AG04449 (cell line): Measurements from ENCODE around the gene DARS1.
A peak's percentile ranks its signal among the peaks of the same experiment; 100 is the strongest.

Source experiments
- CTCF ChIA-PET: fragments of 350-600 bp; formaldehyde crosslinking; extraction: SDS; loops from one replicate; lab custom pipeline; 2021; ENCODE audit warnings: antibody characterized with exemption; lab: Yijun Ruan, JAX
- POLR2A ChIA-PET: fragments of 400-600, 350-600 bp; formaldehyde crosslinking; extraction: SDS; loops from one replicate; lab custom pipeline; 2020; ENCODE audit warnings: antibody characterized with exemption, inconsistent platforms; lab: Yijun Ruan, JAX
- DNase-seq: peaks from one replicate; pipeline ENCODE4 v3.0.0-alpha.2; 2010; ENCODE audit warnings: low read depth, low spot score
- H3K4me3 ChIP-seq: 2 replicates; pipeline ENCODE4 v1.5.1; 2011; ENCODE audit warnings: low read depth, mild to moderate bottlenecking, control low read depth, low read length
- TF ChIP-seq, protein P1 (sequence below): IDR thresholded peaks from one replicate; pipeline ENCODE4 v1.5.1; 2011; ENCODE audit warnings: mild to moderate bottlenecking, moderate library complexity, low read length, control low read depth, inconsistent platforms; ENCODE audit not compliant: insufficient read depth; ENCODE audit errors: missing control alignments

DARS1 gene

DNA sequence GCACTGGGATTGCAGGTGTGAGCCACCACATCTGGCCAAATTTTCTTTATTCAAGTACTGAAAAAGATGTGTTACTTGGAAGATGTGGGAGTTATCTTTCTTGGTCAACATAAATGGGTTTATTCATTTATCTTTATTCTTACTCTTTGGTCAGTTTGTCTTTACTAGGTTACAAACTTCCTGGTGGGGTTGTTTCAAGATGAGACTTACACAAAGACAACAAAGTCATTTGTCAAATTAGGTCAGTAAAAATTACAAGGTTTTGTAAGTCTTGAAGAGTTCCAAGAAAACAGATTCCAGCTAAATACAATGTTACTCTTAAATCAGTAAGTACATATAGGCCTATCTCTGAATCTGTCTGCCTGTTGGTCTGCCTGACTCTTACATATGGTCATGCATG lies 48.9 kb downstream of the DARS1 start:
- TF ChIP-seq, protein P1, sequence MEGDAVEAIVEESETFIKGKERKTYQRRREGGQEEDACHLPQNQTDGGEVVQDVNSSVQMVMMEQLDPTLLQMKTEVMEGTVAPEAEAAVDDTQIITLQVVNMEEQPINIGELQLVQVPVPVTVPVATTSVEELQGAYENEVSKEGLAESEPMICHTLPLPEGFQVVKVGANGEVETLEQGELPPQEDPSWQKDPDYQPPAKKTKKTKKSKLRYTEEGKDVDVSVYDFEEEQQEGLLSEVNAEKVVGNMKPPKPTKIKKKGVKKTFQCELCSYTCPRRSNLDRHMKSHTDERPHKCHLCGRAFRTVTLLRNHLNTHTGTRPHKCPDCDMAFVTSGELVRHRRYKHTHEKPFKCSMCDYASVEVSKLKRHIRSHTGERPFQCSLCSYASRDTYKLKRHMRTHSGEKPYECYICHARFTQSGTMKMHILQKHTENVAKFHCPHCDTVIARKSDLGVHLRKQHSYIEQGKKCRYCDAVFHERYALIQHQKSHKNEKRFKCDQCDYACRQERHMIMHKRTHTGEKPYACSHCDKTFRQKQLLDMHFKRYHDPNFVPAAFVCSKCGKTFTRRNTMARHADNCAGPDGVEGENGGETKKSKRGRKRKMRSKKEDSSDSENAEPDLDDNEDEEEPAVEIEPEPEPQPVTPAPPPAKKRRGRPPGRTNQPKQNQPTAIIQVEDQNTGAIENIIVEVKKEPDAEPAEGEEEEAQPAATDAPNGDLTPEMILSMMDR: no peak
- H3K4me3 ChIP-seq: no peak overlapping the region
- ChIA-PET POLR2A (no interaction called here), CTCF (interaction anchor here (2.0 kb wide), 1 partner anchor 22 kb away, joined by 10 read pairs; no protein-coding TSS in a partner anchor)
- DNase-seq: no peak

GRCh38 chr2:135935914-135936313 lies 49.5 kb downstream of the DARS1 start:
- ChIA-PET CTCF (interaction anchor here (2.0 kb wide), 1 partner anchor 22 kb away, joined by 10 read pairs; no protein-coding TSS in a partner anchor), POLR2A (no interaction called here)
- TF ChIP-seq, protein P1: no peak
- H3K4me3 ChIP-seq: no peak overlapping the region
- DNase-seq: no peak

DNA sequence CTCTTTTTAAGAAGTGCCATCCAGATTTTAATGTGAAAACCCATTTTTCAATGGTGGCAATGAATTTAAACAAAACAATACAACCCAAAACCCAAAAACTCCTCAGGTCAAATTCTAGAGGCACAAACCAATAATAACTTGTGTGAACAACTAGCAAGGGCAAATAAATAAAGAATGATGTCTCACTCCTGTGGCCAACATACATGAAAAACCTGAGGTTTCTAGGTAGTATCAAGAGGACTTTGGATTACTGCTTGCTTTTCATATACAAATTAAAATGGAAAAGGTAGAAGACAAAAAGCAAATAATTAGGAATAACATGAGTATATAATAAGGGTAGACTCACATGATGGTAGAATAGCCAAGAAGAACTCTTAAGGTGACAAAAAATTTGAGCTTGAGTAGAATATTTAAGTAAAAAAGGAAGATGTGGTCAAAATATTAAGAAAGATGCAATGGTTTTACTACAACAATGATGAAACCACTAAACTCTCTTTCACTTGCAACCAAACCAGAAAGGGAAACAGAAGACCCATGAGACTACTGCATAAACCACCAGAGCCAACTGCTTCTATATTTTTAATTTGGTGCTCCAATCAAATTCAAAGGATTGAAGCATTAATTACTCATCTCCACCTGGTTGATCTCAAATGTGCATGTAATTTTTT lies 53.5 kb downstream of the DARS1 start:
- CTCF ChIA-PET: interaction anchor here (0.6 to 3.2 kb wide), 3 partner anchors 18 to 226 kb away, joined by 4 to 22 read pairs (median 6); no protein-coding TSS in a partner anchor
- H3K4me3 ChIP-seq: no peak overlapping the region
- POLR2A ChIA-PET: no interaction called here
- no peak for DNase-seq
- TF ChIP-seq, protein P1: no peak

DNA sequence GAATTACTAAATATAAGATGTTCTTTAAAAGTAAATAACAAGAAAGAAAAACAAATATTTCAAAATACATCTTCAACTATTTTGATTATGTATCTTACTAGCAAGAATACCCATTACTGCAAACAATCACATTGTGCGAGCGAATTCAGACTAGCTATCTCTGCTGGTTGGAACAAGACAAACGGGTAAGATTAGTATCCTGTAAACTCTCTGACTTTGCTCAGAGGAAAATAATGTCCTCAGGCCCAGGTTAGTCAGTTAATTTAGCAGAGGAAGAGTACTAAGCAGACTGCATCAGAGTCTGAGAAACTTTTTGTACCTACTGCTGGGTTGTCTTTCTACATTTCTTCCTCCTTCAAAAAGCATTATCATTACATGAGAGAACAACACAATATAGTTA lies 58.8 kb downstream of the DARS1 start:
- ChIA-PET CTCF (interaction anchor here (2.3 kb wide), 1 partner anchor 13 kb away, joined by 19 read pairs; no protein-coding TSS in a partner anchor), POLR2A (no interaction called here)
- DNase-seq: no peak
- TF ChIP-seq, protein P1: no peak
- H3K4me3 ChIP-seq: no peak overlapping the region

DNA sequence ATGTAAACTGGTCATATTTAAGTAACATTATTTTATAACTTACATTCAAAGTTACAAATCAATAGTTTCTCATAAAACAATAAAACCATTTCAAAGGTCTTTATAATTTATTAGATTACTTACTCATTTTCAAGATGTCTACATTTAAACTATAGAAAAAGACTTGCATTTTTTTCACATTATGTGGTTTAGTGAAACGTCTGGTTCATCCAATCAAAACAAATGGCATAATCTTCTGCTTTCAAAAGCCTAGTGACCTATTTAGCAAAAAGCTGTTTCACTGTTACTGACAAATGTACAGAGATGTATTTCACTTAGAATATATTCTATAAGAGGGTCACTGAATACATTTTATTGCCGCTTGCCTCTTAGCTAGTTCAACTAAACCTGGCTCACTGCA lies 59.9 kb downstream of the DARS1 start:
- POLR2A ChIA-PET: no interaction called here
- no peak overlapping the region for H3K4me3 ChIP-seq
- DNase-seq: peak; percentile 29
- CTCF ChIA-PET: interaction anchor here (0.9 to 2.3 kb wide), 2 partner anchors 8 to 12 kb away, joined by 4 to 19 read pairs; no protein-coding TSS in a partner anchor
- TF ChIP-seq, protein P1: no peak

DNA sequence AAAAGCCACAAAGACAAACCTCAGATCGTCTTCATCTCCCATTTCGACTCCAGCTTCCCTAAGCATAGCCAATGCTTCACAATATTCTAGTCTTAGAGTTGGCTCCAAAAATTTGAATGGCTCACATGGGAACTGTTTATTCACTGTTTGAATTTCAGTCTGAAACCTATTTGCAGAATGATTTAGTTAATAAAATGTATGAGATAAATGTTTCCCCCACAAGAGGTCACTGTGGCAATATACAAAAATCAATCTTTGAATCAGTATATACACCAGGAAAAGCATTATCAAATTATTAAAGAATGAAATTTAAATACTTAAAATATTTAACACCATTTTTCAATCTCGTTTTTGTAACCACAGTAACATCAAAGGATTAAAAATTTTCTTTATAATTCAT lies 69.2 kb downstream of the DARS1 start:
- H3K4me3 ChIP-seq: no peak overlapping the region
- TF ChIP-seq, protein P1: no peak
- POLR2A ChIA-PET: no interaction called here
- CTCF ChIA-PET: interaction anchor here (1.0 to 4.2 kb wide), 3 partner anchors 13 to 465 kb away, joined by 3 to 83 read pairs (median 45); no protein-coding TSS in a partner anchor
- no peak for DNase-seq
